ENCODE data around the gene C2CD2.
"Not testable (repeated sequence)": the region's sequence is repeated elsewhere in the genome, so short reads cannot be mapped to it uniquely, and the experiment has no call there.

The C2CD2 gene

GRCh38 chr21:41956926-41957729 lies 3.3 kb upstream of the C2CD2 start:
- DNase-seq: peak; percentile 86

GRCh38 chr21:41955516-41955915 lies 1.7 kb upstream of the C2CD2 start:
- no peak for DNase-seq

- DNase-seq: no peak
These were observed 1.1 kb upstream of the C2CD2 start for GRCh38 chr21:41954654-41955499.

- DNase-seq: peak; percentile 33
These were observed 478 bp downstream of the C2CD2 start for GRCh38 chr21:41953249-41953830.

- DNase-seq: peak; percentile 48
These were observed 1.1 kb downstream of the C2CD2 start for GRCh38 chr21:41952568-41953248.

- DNase-seq: no peak
These were observed 1.8 kb downstream of the C2CD2 start for GRCh38 chr21:41951876-41952567.

- DNase-seq: no peak
These were observed 2.9 kb downstream of the C2CD2 start for GRCh38 chr21:41950941-41951351.

GRCh38 chr21:41949631-41950030 lies 4.2 kb downstream of the C2CD2 start:
- DNase-seq: not testable (repeated sequence)

- no peak for DNase-seq
These were observed 4.9 kb downstream of the C2CD2 start for GRCh38 chr21:41948901-41949300.

- DNase-seq: no peak
These were observed 5.5 kb downstream of the C2CD2 start for GRCh38 chr21:41948078-41948895.

- DNase-seq: no peak
These were observed 7.8 kb downstream of the C2CD2 start for GRCh38 chr21:41945982-41946381.

- DNase-seq: no peak
These were observed 10.0 kb downstream of the C2CD2 start for GRCh38 chr21:41943851-41944250.

GRCh38 chr21:41942457-41942856 lies 11.4 kb downstream of the C2CD2 start:
- DNase-seq: no peak

GRCh38 chr21:41941941-41942340 lies 11.9 kb downstream of the C2CD2 start:
- no peak for DNase-seq

- no peak for DNase-seq
These were observed 13.4 kb downstream of the C2CD2 start for GRCh38 chr21:41940431-41940830.

- DNase-seq: no peak
These were observed 14.4 kb downstream of the C2CD2 start for GRCh38 chr21:41939391-41939790.

GRCh38 chr21:41933313-41934079 lies 20.3 kb downstream of the C2CD2 start:
- DNase-seq: peak; percentile 53

GRCh38 chr21:41932576-41933312 lies 21.1 kb downstream of the C2CD2 start:
- peak; percentile 89 for DNase-seq

- peak; percentile 78 for DNase-seq
These were observed 21.6 kb downstream of the C2CD2 start for GRCh38 chr21:41932191-41932575.

GRCh38 chr21:41931041-41931451 lies 22.8 kb downstream of the C2CD2 start:
- DNase-seq: no peak
